ENCODE data around the gene FAAP20.

FAAP20 gene

GRCh38 chr1:2194319-2194897 is at the start of gene FAAP20:
Gene FAAP20, minus strand, starts transcription at chr1:2194772. Its CDS starts 23 bp downstream, at chr1:2194749.
- DNase-seq, result no peak

DNA sequence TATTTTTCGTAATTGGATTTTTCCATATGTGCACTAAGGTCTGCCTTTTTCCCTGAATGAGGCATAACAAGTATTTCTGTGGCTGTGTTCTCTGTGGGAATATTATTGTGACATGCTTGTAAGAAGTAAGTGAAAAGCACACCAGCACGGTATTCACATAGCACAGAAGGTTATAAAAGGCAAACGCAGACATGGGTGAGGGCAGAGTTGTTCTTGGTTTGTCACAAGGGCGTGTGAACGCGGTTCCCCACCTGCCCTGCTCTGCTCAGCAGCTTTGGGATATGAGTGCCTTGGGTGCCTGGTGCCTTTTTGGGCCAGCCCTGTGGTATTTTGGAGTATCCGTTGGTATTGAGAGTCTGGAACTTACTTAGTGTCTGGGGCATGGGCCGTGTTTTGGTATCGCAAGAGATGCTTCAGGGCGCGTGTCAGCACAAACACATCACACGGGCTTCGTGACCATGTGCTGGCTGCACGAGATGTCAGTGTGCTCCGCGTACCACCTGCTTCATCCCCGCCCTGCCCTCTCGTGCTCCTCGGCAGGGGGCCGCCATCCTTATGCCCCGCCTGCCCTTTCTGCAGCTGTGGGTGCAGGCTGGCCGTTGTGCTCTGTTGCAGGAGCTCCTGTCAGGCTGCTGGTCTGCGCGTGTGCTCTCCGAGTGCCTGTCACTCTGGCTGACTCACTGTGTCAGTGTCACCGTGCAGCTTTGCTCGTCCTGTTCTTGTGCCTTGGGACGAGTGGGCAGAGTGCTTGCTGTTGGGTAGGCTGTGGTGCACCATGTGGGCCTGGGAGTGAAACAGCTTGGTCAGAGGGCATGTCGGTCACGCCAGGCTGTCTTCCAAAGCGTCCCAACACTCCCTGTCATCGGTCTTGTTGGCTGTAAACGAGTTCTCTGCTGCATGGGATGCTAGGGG is 48.5 kb upstream of the FAAP20 start:
- no peak for DNase-seq

- DNase-seq, result no peak
Measured at GRCh38 chr1:2241820-2242219, 47.2 kb upstream of the FAAP20 start.

DNA sequence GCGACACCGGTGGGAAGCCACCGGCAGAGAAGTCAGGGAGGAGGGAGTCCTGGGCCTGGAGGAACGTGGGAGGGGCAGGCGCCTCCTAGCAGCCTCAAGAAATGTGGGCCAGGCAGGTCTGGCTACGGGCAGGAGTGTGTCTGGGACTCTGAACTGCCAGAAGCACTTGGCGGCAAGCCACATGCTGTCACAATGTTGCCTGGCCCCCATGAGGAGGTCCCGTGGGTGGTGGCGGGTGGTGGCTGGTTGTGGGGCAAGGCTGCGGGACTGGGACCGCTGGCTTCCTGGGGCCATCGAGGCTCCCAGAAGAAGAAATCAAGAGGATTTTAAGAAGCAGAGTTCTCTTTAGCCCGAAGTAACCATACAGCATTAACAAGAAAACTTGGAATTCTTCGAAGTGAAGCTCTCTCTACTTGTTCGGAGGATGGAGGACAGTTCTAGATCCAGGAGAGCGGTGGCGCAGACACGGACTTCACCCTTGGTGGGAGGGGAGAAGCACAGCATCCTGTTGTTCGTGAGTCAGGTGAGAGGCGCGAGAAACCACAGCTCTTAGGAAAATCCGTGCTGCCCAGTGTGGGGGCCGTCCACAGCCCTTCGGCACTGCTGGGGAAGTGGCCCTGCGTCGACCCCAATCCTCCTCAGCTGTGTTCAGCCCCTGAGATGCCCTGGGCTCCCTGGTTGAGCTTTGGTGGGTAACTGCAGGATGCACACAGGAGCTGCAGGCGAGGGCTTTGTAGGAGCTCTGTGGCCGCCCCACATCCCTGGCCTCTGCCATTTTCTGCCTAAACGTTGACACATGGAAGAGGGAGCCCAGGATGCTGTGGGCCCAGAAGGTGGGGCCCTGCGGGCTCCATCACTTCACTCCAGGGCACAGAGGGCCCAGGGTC is 45.9 kb upstream of the FAAP20 start:
- no peak for DNase-seq

DNA sequence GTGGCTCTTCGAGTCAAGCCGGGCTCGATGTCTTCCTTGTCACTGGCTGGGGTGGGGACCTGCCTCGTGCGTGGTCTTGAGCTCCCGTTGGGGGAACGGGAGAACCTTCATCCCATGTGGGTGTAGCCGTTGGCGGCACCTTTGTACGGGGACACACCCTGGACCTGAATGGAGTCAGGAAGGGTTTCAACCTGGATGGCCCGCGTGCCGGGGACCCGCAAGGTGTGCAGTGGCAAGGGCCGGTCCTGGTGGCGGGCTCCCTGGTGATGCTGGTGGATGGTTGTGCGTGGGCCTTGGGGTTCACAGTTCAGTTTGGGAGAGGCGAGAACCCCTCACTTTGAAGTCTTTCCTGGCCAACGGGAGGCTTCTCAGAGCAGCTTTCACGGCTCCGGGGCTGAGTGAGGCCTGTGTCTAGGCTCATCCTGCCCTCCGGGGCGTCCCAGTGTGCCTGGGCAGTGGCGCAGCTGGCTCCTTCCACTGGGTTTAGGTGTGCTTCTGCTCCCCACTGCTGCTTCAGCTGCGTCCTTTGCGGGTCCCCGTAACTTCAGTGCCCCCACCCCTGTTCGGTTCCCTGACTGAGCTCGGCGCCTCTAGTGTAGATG is 44.9 kb upstream of the FAAP20 start:
- DNase-seq, result no peak

- DNase-seq, result no peak
Measured at GRCh38 chr1:2239013-2239370, 44.4 kb upstream of the FAAP20 start.

DNA sequence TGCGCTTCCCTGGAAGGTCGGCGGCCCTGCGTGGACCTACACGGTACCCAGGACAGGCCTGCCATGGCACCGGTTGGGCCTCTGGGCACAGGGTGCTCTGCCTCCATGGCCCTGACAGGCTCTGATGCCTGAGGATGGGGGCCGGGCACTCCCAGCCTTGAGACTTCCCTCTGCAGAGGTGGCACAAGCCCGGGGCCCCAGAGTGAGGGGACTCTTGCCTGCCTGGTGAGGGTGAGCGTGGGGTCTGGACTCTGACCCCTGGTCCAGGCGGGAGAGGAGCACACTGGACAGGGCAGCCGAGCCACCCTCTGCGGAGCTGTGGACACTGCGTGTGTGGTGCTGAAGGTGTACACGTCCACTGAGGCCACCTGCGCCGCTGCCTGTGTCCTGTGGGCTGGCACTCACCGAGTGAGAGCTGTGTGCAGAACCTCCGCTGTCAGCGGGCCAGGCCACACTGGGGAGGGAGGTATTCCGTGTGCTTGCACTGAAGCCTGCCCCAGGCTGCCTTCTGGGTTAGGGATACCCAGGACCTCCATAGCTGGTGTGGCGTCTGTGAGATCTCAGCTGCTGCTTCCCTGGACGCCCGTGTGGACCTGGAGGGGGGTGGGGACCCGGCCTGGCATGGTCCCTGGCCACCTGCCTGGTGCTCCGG is 43.9 kb upstream of the FAAP20 start:
- no peak for DNase-seq

DNA sequence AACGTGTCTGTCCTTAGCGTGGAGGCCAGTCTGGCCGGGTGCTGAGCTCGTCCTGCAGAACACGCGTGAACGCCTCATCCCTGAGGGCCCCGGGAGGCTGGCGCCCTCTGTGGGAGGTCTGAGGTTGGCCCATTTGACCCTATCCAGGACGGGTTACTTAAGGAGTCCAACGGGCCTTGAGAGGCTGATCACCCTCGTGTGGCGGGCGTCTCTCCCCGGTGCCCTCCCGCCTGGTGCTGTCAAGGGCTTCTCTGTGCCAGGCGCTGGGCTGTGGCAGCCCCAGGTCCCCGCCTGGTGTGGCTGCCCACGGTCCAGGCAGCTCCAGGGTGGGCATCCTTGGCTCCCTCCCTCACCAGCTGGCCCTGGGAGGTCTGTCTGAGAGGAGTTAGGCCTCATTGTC is 43.2 kb upstream of the FAAP20 start:
- no peak for DNase-seq

DNA sequence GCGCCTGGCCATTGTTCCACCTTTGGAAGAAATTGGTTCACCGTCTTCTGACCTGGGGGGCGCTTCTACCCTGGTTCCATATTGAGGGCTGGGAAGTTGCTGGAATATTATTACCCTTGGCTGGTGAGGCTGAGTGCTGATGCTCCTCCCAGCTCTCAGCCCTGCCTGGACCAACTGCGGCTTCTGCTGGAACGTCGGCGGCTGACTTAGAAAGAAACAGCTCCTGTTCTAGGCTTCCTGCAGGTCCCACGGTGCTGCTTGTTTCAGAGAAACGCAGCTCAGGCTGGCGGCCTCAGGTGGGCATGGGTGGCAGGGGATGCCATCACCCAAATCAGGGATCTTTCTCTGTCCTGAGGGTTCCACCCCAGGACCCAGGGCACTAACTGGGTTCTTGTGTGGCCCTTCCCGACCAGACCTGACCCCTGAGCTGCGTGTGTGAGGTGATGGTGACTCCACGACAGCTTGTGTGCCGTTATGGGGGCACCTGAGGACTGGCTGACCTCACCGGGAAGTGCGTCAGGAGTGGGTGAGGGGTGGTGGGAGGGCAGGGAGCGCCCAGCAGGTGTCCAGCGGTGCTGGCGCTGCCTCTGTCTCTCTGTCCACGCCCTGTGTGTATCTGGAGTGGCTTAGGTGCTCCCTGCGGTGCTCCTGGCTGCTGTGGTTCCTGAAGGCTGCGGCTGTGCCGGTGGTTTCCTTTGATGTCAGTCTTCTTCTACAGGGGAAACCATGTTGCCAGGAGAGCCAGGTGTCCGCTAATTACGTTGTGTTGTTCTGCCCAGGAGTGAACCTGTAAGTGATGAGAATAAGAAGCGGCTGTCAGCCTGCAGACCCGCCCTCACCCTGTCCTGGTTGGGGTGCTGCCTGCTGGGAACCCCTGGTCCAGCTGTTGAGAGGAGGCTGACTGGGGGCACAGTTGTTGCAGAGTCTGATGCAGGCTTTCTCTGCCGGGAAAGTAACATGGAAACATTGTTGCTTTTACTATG is 42.4 kb upstream of the FAAP20 start:
- no peak for DNase-seq

DNA sequence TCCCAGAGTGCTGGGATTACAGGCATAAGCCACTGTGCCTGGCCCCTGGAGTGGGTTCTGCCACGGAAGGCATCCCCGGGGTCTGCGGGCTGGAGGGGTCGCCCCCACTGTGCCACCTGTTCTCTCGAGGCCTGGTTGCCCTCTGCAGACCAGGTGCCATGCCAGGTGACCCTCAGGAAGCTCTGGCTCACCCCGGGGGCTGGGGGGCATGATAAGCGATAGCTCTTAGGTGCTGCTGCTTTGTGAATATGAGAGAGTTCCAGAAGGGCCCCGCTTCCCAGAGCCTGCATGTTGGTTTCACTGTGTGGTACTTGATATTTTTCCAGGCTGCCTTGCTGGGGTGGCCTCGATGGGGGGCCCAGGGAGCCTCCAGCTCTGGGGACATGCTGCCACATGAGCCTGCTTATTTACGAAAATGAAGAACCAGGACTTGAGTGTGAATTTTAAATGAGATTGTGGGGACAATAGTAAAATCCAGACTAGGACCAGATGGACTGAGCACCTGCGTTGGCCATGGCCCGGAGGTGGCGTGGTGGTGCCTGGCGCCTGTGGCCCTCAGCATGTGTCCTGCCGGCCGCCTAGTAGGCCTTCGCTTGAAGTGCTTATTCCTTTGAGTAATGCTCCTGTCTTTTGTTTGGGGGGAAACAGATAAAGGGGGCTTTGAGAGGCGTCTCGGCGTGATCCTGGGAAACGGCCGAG is 40.9 kb upstream of the FAAP20 start:
- DNase-seq, result no peak

GRCh38 chr1:2234762-2235113 is 40.2 kb upstream of the FAAP20 start:
- no peak for DNase-seq

DNA sequence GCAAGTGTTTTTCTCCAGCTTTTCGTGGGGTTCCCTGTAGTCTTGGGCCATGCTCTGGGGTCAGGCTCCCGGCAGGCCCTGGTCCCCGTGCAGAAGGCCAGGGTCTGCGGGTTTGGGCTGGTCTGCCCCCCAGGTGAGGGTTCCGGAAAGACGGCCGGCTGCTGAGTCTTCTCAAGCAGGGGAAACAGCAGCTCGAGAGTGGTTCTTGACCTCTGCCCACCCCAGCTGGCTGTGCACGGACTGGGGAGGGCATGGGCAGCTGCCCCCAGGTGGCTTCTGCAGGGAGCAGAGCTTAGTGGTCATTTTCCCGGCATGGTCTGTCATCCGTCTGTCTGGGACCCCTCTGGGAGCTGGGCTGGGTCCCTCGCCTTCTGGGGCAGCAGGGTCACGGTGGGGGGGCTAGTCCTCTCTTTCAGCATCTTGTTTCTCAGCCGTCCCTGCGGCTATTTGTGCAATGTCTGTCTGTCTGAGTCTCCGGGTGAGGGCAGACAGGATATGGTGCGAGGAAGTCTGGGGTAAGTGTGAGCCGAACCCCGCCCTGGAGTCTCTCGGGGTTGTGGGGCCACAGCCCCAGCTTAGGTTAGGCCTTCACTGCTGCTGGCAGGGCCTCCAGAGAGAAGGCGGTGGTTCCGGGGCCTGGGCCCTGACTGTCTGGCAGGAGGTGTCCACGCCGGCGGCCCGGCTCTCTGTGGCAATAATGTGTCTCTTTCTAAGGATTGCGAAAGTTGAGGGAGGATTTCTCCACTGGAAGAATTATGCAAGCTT is 39.6 kb upstream of the FAAP20 start:
- no peak for DNase-seq

GRCh38 chr1:2233468-2233867 is 38.9 kb upstream of the FAAP20 start:
- DNase-seq, result no peak

GRCh38 chr1:2232916-2233438 is 38.4 kb upstream of the FAAP20 start:
- DNase-seq, result no peak

- DNase-seq, result no peak
Measured at GRCh38 chr1:2232255-2232915, 37.8 kb upstream of the FAAP20 start.

- no peak for DNase-seq
Measured at GRCh38 chr1:2231532-2232254, 37.1 kb upstream of the FAAP20 start.

DNA sequence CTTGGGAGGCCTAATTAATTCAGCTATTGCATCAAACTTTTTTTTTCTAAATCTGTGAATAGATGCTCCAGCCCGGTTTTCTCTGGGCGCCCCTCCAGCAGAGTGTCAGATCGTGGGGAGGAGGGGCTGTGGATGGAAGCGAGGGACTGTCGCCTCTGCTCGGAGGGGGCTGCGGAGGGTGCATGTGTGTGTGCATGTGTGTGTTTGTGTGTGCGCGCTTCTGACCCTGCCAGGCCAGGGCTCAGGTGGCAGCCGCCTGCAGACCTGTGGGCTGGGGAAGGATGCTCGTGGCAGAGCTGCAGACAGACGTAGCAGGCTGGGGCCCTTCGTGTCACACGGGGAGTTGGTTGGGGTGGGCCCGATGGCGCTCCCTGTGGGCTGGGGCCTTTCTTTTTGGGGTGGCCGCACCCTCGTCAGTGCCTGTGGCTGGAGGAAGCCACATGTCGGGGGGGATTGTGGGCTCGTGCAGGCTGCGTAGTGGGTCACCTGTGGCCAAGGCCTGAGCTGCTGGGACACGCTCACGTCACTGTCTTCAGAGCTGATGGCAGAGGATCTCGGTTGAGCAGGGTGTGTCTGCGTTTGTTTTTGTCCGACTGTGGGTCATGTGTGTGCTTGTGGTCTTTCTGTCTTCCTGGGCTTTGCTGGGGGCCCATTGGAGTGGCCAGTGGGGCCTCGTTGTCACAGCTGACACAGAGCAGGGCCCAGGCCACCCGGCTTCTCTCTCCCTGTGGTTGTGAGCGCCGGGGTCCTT is 36.4 kb upstream of the FAAP20 start:
- no peak for DNase-seq

Data from SHP77 treated with DMSO at 0.1 percent for 48 hours (cell line).